ENCODE data around the gene MCOLN3. TPM values are rescaled to one million over a fixed set of nuclear protein-coding genes. Genes with fewer than 3 reads are reported as not detected.

Gene MCOLN3
- total and polyA plus RNA-seq, 9 of the 15 experiments (the other 6 are each of a cell fraction or from before 2014, with no cell fraction given) = 0.04 to 0.05 TPM; not detected in 7

DNA sequence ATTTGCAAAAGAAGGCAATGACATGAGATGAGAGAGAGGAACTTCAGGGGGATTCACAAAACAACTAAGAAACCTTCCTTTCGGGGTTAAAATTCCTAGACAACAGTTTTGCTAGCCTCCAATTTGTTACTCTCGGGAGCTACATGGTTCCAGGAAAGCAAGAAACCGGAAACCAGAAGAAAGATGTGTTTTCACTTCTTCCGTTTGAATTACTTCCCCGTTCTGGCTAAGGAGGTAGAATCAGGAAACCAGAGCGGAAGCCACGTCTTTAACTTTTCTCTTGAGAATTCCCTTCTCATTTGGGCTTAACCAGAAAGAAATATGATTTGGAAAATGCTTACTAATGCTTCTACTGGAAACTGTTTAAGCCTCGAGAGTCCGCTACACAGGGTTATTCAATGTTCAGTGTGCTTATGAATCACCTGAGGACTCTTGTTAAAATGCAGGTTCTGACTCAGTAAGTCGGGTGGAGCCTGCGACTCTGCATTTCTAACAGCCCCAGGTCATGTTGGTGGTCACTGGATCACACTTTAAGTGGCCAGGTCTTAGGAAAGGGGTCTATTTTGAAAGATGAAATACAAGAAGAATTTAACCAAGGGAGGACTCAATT lies 43.5 kb upstream of the MCOLN3 start (continued):
- TF ChIP-seq BRCA1 (IDR thresholded peaks at IDR 0.05) = no peak
- no peak for TF ChIP-seq BRCA1 (CRISPR knock-in tag; IDR thresholded peaks at IDR 0.05)
- no peak for TF ChIP-seq PPARD (CRISPR knock-in tag; IDR thresholded peaks at IDR 0.05)
- TF ChIP-seq, protein P1, sequence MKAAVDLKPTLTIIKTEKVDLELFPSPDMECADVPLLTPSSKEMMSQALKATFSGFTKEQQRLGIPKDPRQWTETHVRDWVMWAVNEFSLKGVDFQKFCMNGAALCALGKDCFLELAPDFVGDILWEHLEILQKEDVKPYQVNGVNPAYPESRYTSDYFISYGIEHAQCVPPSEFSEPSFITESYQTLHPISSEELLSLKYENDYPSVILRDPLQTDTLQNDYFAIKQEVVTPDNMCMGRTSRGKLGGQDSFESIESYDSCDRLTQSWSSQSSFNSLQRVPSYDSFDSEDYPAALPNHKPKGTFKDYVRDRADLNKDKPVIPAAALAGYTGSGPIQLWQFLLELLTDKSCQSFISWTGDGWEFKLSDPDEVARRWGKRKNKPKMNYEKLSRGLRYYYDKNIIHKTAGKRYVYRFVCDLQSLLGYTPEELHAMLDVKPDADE (conservative IDR thresholded peaks at IDR 0.05; ENCODE audit: control insufficient read depth, low read depth, low read length) = no peak
- no peak for TF ChIP-seq SMAD2 (IDR thresholded peaks at IDR 0.05; ENCODE audit: low read depth, low read length)
- TF ChIP-seq ARHGAP35 (IDR thresholded peaks at IDR 0.05; ENCODE audit: partially characterized antibody) = no peak
- TF ChIP-seq, protein P2, sequence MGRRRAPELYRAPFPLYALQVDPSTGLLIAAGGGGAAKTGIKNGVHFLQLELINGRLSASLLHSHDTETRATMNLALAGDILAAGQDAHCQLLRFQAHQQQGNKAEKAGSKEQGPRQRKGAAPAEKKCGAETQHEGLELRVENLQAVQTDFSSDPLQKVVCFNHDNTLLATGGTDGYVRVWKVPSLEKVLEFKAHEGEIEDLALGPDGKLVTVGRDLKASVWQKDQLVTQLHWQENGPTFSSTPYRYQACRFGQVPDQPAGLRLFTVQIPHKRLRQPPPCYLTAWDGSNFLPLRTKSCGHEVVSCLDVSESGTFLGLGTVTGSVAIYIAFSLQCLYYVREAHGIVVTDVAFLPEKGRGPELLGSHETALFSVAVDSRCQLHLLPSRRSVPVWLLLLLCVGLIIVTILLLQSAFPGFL (CRISPR knock-in tag; IDR thresholded peaks at IDR 0.05) = no peak
- TF ChIP-seq, protein P3, sequence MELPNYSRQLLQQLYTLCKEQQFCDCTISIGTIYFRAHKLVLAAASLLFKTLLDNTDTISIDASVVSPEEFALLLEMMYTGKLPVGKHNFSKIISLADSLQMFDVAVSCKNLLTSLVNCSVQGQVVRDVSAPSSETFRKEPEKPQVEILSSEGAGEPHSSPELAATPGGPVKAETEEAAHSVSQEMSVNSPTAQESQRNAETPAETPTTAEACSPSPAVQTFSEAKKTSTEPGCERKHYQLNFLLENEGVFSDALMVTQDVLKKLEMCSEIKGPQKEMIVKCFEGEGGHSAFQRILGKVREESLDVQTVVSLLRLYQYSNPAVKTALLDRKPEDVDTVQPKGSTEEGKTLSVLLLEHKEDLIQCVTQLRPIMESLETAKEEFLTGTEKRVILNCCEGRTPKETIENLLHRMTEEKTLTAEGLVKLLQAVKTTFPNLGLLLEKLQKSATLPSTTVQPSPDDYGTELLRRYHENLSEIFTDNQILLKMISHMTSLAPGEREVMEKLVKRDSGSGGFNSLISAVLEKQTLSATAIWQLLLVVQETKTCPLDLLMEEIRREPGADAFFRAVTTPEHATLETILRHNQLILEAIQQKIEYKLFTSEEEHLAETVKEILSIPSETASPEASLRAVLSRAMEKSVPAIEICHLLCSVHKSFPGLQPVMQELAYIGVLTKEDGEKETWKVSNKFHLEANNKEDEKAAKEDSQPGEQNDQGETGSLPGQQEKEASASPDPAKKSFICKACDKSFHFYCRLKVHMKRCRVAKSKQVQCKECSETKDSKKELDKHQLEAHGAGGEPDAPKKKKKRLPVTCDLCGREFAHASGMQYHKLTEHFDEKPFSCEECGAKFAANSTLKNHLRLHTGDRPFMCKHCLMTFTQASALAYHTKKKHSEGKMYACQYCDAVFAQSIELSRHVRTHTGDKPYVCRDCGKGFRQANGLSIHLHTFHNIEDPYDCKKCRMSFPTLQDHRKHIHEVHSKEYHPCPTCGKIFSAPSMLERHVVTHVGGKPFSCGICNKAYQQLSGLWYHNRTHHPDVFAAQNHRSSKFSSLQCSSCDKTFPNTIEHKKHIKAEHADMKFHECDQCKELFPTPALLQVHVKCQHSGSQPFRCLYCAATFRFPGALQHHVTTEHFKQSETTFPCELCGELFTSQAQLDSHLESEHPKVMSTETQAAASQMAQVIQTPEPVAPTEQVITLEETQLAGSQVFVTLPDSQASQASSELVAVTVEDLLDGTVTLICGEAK (IDR thresholded peaks at IDR 0.05) = peak; percentile 53; the same call in 1 of the 2 replicates
- TF ChIP-seq, protein P3 (CRISPR knock-in tag; IDR thresholded peaks at IDR 0.05) = no peak
- TF ChIP-seq POLR3G (IDR thresholded peaks at IDR 0.05; ENCODE audit: extremely low read depth, insufficient read length, insufficient replicate concordance) = no peak
